ENCODE results near the gene APRT. TPM values are rescaled to one million over a fixed set of nuclear protein-coding genes. Genes with fewer than 3 reads are reported as not detected.

APRT gene
- polyA plus RNA-seq, 1 experiment, result 152 TPM

GRCh38 chr16:88787579-88788314, 24.0 kb downstream of the APRT start:
- Histone ChIP-seq H3K27me3 (ENCODE audit: control insufficient read depth, insufficient read depth, low read length) (no peaks in the 10 kb centered on the region), H3K36me3 (ENCODE audit: control insufficient read depth, insufficient read depth, low read length) (no peaks in the 10 kb centered on the region), H3K4me3 (ENCODE audit: low read depth, low read length) (no peak overlapping the region)
- POLR2A ChIA-PET, result no interaction called here
- TF ChIP-seq CTCF (IDR thresholded peaks at IDR 0.05; ENCODE audit: insufficient read depth, low read depth, low read length), result no peak
- CTCF ChIA-PET, result interaction anchor here (0.8 to 4.4 kb wide), 6 partner anchors 8 to 53 kb away, joined by 3 to 35 read pairs (median 12); no protein-coding TSS in a partner anchor
- DNase-seq (ENCODE audit: low read depth), result no peak

GRCh38 chr16:88785106-88785924, 26.4 kb downstream of the APRT start, which contains the start of gene PIEZO1:
Gene PIEZO1 (minus strand): TSS chr16:88785220. CDS start chr16:88784964, 256 bp downstream.
- no peaks in the 10 kb centered on the region for H3K36me3 ChIP-seq (ENCODE audit: control insufficient read depth, insufficient read depth, low read length)
- DNase-seq (ENCODE audit: low read depth), result no peak
- peak; percentile 83 for TF ChIP-seq CTCF (IDR thresholded peaks at IDR 0.05; ENCODE audit: insufficient read depth, low read depth, low read length)
- CTCF ChIA-PET, result interaction anchor here (0.8 to 8.2 kb wide), 8 partner anchors 10 to 52 kb away, joined by 3 to 111 read pairs (median 18); no protein-coding TSS in a partner anchor
- H3K4me3 ChIP-seq (ENCODE audit: low read depth, low read length), result peak within 1 kb of the TSS; percentile 62
- POLR2A ChIA-PET, result no interaction called here
- no peaks in the 10 kb centered on the region for H3K27me3 ChIP-seq (ENCODE audit: control insufficient read depth, insufficient read depth, low read length)

- ChIA-PET POLR2A (no interaction called here), CTCF (interaction anchor here (0.6 to 8.2 kb wide), 11 partner anchors 8 to 1004 kb away, joined by 3 to 111 read pairs (median 5); no protein-coding TSS in a partner anchor)
Measured at GRCh38 chr16:88784856-88785105, 26.9 kb downstream of the APRT start.

GRCh38 chr16:88784074-88784855, 27.5 kb downstream of the APRT start:
- ChIA-PET POLR2A (interaction anchor here (0.7 kb wide), 1 partner anchor 122 kb away, joined by 6 read pairs; no protein-coding TSS in a partner anchor), CTCF (interaction anchor here (0.6 to 8.2 kb wide), 11 partner anchors 9 to 1004 kb away, joined by 3 to 111 read pairs (median 5); no protein-coding TSS in a partner anchor)
- peak; percentile 74 for TF ChIP-seq CTCF (IDR thresholded peaks at IDR 0.05; ENCODE audit: insufficient read depth, low read depth, low read length)
- Histone ChIP-seq H3K27me3 (ENCODE audit: control insufficient read depth, insufficient read depth, low read length) (no peaks in the 10 kb centered on the region), H3K4me3 (ENCODE audit: low read depth, low read length) (peak overlapping the region; percentile 62), H3K36me3 (ENCODE audit: control insufficient read depth, insufficient read depth, low read length) (no peaks in the 10 kb centered on the region)
- DNase-seq (ENCODE audit: low read depth), result no peak

More at GRCh38 chr16:88784856-88785105, 26.9 kb downstream of the APRT start:
- DNase-seq (ENCODE audit: low read depth), result no peak
- H3K36me3 ChIP-seq (ENCODE audit: control insufficient read depth, insufficient read depth, low read length), result no peaks in the 10 kb centered on the region
- H3K27me3 ChIP-seq (ENCODE audit: control insufficient read depth, insufficient read depth, low read length), result no peaks in the 10 kb centered on the region
- no peak for TF ChIP-seq CTCF (IDR thresholded peaks at IDR 0.05; ENCODE audit: insufficient read depth, low read depth, low read length)
- H3K4me3 ChIP-seq (ENCODE audit: low read depth, low read length), result peak overlapping the region; percentile 62

Data from BJ (cell line).